SU-DHL-6 (cell line): ENCODE results near the gene ARF6.
A peak's percentile ranks its signal among the peaks of the same experiment; 100 is the strongest.
"Not testable (repeated sequence)": the region's sequence is repeated elsewhere in the genome, so short reads cannot be mapped to it uniquely, and the experiment has no call there.

Experiments
- H2AFZ ChIP-seq: fragments of 200-600 bp; sonication (generic); 2 replicates; pipeline ENCODE4 v1.6.1; 2014; ENCODE audit warnings: low read depth, mild to moderate bottlenecking, moderate library complexity, mixed read lengths, antibody characterized with exemption, low read length; ENCODE audit not compliant: severe bottlenecking
- H3F3A ChIP-seq: fragments of 200-600 bp; shearing (Covaris generic); 2 replicates; pipeline ENCODE4 v1.6.0; 2016; ENCODE audit warnings: antibody characterized with exemption, mild to moderate bottlenecking; ENCODE audit not compliant: insufficient read depth
- H3K27ac ChIP-seq: fragments of 200-600 bp; sonication (generic); 2 replicates; pipeline ENCODE4 v1.5.1; 2016; ENCODE audit warnings: low read depth, mild to moderate bottlenecking, low read length, moderate library complexity, mixed read lengths
- H3K27me3 ChIP-seq: fragments of 200-600 bp; sonication (generic), shearing (Covaris generic); 2 replicates; pipeline ENCODE4 v1.6.0; 2014; ENCODE audit warnings: mild to moderate bottlenecking, low read length
- H3K36me3 ChIP-seq: fragments of 200-600 bp; sonication (generic); 2 replicates; pipeline ENCODE4 v1.6.1; 2014; ENCODE audit warnings: mild to moderate bottlenecking, low read length, mixed read lengths
- H3K4me2 ChIP-seq: fragments of 300-600, 200-600 bp; shearing (Covaris generic), sonication (generic); 2 replicates; pipeline ENCODE4 v1.6.0; 2014; ENCODE audit warnings: low read length, low read depth, mild to moderate bottlenecking; ENCODE audit not compliant: poor library complexity, severe bottlenecking
- H3K4me3 ChIP-seq: fragments of 200-600 bp; sonication (generic); 2 replicates; pipeline ENCODE4 v1.5.1; 2014; ENCODE audit warnings: antibody characterized with exemption, low read length, mild to moderate bottlenecking, mixed read lengths; ENCODE audit not compliant: insufficient read depth, poor library complexity, severe bottlenecking
- H3K79me2 ChIP-seq: fragments of 200-600 bp; sonication (generic); 2 replicates; pipeline ENCODE4 v1.6.1; 2014; ENCODE audit warnings: mild to moderate bottlenecking, low read length, moderate library complexity; ENCODE audit not compliant: insufficient read depth
- H3K9ac ChIP-seq: fragments of 200-600 bp; sonication (generic); 2 replicates; pipeline ENCODE4 v1.7.0; 2014; ENCODE audit warnings: mild to moderate bottlenecking, low read length
- H3K9me2 ChIP-seq: fragments of 200-600 bp; sonication (generic); replicated peaks from 2 replicates; pipeline ENCODE4 v1.6.1; 2014; ENCODE audit warnings: low read length; ENCODE audit not compliant: insufficient read depth
- H3K9me3 ChIP-seq: fragments of 200-600 bp; sonication (generic); 2 replicates; pipeline ENCODE4 v1.6.1; 2014; ENCODE audit warnings: low read length, mixed read lengths; ENCODE audit not compliant: insufficient read depth
- H4K20me1 ChIP-seq: fragments of 200-600 bp; sonication (generic); 2 replicates; pipeline ENCODE4 v1.6.1; 2014; ENCODE audit warnings: low read depth, mild to moderate bottlenecking, antibody characterized with exemption, low read length, moderate library complexity, mixed read lengths
- EZH2phosphoT487 ChIP-seq: fragments of 200-600 bp; sonication (generic), shearing (Covaris generic); conservative IDR thresholded peaks from 2 replicates; pipeline ENCODE4 v1.6.1; 2018; ENCODE audit warnings: mild to moderate bottlenecking, antibody characterized with exemption, low read length, moderate library complexity, mixed read lengths
- TF ChIP-seq, protein P1 (sequence below): fragments of 200-600 bp; sonication (generic); IDR thresholded peaks from one replicate; pipeline ENCODE4 v1.5.1; 2017; ENCODE audit warnings: antibody characterized with exemption, mild to moderate bottlenecking, low read length, moderate library complexity; ENCODE audit not compliant: insufficient read depth, poor library complexity, severe bottlenecking

ARF6 gene

DNA sequence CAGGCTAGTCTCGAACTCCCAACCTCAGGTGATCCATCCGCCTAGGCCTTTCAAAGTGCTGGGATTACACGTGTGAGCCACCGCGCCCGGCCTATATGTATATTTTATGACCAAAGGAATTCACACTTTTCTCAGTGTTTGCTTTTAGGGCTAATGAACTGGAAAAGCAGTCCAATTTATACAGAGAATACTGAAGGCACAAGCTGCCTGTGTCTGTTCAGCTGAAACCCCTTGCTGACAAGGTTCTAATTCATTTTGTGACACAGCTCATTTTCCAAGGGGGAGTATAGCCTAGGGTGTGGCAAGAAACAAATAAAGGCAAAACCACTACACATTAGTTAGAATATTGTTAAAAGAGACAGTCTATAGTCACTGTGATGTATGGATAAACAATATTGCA, 22.0 kb upstream of the ARF6 start:
- H3K9me3 ChIP-seq = no peaks in the 10 kb centered on the region
- peaks cover 47% of the 10 kb centered on the region for H3F3A ChIP-seq
- no peaks in the 10 kb centered on the region for H3K79me2 ChIP-seq
- peak overlapping the region; percentile 93 for H3K27ac ChIP-seq
- H3K9me2 ChIP-seq = no peaks in the 10 kb centered on the region
- no peak for TF ChIP-seq EZH2phosphoT487
- TF ChIP-seq, protein P1, sequence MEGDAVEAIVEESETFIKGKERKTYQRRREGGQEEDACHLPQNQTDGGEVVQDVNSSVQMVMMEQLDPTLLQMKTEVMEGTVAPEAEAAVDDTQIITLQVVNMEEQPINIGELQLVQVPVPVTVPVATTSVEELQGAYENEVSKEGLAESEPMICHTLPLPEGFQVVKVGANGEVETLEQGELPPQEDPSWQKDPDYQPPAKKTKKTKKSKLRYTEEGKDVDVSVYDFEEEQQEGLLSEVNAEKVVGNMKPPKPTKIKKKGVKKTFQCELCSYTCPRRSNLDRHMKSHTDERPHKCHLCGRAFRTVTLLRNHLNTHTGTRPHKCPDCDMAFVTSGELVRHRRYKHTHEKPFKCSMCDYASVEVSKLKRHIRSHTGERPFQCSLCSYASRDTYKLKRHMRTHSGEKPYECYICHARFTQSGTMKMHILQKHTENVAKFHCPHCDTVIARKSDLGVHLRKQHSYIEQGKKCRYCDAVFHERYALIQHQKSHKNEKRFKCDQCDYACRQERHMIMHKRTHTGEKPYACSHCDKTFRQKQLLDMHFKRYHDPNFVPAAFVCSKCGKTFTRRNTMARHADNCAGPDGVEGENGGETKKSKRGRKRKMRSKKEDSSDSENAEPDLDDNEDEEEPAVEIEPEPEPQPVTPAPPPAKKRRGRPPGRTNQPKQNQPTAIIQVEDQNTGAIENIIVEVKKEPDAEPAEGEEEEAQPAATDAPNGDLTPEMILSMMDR = no peak
- no peaks in the 10 kb centered on the region for H3K27me3 ChIP-seq
- H2AFZ ChIP-seq = no peak overlapping the region
- H3K36me3 ChIP-seq = no peaks in the 10 kb centered on the region
- H3K4me2 ChIP-seq = peak overlapping the region; percentile 90
- H4K20me1 ChIP-seq = no peaks in the 10 kb centered on the region
- H3K4me3 ChIP-seq = no peak overlapping the region
- peak overlapping the region; percentile 23; the same call in 1 of the 2 replicates for H3K9ac ChIP-seq

DNA sequence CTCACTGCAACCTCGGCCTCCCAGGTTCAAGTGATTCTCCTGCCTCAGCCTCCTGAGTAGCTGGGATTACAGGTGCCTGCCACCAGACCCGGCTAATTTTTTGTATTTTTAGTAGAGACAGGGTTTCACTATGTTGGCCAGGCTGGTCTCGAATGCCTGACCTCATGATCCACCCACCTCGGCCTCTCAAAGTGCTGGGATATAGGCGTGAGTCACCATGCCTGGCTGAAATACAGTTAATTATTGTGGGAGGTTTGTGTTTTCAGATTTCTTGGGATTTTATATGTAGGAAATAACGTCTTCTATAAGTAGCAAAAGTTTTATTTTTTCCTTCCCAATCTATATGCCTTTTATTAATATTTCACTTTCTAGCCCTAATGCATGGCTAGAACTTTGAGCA, 19.3 kb upstream of the ARF6 start:
- H4K20me1 ChIP-seq = not testable (repeated sequence)

DNA sequence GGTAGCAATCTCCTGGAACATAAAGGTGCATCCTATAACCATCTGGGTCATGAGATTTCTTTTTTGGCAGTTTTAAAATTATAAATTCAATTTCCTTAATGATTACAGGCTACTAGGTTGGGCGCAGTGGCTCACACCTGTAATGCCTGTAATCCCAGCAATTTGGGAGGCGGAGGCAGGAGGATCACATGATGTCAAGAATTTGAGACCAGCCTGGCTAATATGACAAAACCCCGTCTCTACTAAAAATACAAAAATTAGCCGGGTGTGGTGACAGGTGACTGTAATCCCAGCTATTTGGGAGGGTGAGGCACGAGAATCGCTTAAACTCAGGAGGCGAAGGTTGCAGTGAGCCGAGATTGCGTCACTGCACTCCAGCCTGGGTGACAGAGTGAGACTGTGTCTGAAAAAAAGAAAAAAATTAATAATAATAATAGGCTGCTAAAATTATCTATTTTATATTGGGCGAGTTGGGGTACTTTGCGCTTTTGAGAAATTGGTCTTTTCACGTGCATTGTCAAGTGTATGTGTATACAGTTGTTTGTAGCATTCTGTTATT, 17.2 kb upstream of the ARF6 start:
- Histone ChIP-seq H4K20me1 (no peaks in the 10 kb centered on the region), H3K9me3 (no peaks in the 10 kb centered on the region), H3K4me3 (no peak overlapping the region), H3K36me3 (no peaks in the 10 kb centered on the region), H3K4me2 (no peak overlapping the region), H3K79me2 (no peaks in the 10 kb centered on the region), H3K9ac (no peak overlapping the region), H2AFZ (no peak overlapping the region), H3K9me2 (no peaks in the 10 kb centered on the region), H3K27ac (no peak overlapping the region), H3K27me3 (no peaks in the 10 kb centered on the region), H3F3A (peaks cover 31% of the 10 kb centered on the region)
- TF ChIP-seq EZH2phosphoT487 = no peak
- TF ChIP-seq, protein P1 = no peak

More for the DNA sequence above, 19.3 kb upstream of the ARF6 start:
- H3K9me2 ChIP-seq, H3K79me2 ChIP-seq, H3K9me3 ChIP-seq, H3K9ac ChIP-seq, H3K4me3 ChIP-seq, H3K36me3 ChIP-seq, H3K4me2 ChIP-seq, H3K27me3 ChIP-seq: not testable (repeated sequence)
- peak overlapping the region; percentile 38 for H2AFZ ChIP-seq
- H3F3A ChIP-seq = peaks cover 44% of the 10 kb centered on the region
- peak overlapping the region; percentile 17; the same call in 1 of the 2 replicates for H3K27ac ChIP-seq

DNA sequence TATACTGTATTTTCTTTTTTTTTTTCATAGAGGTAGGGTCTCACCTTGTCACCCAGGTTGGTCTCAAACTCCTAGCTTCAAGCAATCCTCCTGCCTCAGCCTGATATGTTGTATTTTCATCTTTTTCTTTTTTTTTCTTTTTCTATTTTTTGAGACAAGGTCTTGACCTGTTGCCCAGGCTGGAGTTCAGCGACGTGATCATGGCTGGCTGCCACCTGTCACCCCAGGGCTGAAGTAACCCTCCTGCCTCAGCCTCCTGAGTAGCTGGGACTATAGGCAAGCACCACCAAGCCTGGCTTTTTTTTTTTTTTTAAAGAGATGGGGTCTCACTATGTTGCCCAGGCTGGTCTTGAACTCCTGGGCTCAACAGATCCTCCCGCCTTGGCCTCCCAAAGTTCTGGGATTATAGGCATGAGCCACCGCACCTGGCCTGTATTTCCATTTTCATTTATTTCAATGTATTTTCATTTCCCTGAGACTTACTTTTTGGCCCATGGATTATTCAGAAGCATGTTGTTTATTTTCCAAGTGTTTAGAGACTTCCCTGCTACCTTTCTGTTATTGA, 16.2 kb upstream of the ARF6 start:
- H3K79me2 ChIP-seq = no peaks in the 10 kb centered on the region
- H3K36me3 ChIP-seq = no peaks in the 10 kb centered on the region
- H3F3A ChIP-seq = peaks cover 22% of the 10 kb centered on the region
- no peak overlapping the region for H2AFZ ChIP-seq
- H3K9ac ChIP-seq = no peak overlapping the region
- H3K27me3 ChIP-seq = no peaks in the 10 kb centered on the region
- TF ChIP-seq EZH2phosphoT487 = no peak
- TF ChIP-seq, protein P1 = no peak
- no peak overlapping the region for H3K27ac ChIP-seq
- no peak overlapping the region for H3K4me2 ChIP-seq
- H3K9me2 ChIP-seq = no peaks in the 10 kb centered on the region
- no peaks in the 10 kb centered on the region for H3K9me3 ChIP-seq
- no peaks in the 10 kb centered on the region for H4K20me1 ChIP-seq
- no peak overlapping the region for H3K4me3 ChIP-seq
